ENCODE data around the gene CLDN12. TPM values are rescaled to one million over a fixed set of nuclear protein-coding genes. Genes with fewer than 3 reads are reported as not detected.

CLDN12 gene
- polyA plus RNA-seq, 1 donor (not counting 4 experiments of a cell fraction or from before 2014, with no cell fraction given): 62.5 TPM

GRCh38 chr7:90458104-90458503, 54.8 kb downstream of the CLDN12 start:
- TF ChIP-seq EZH2 (IDR thresholded peaks at IDR 0.05; ENCODE audit: low read length) (no peak), CTCF (optimal IDR thresholded peaks at IDR 0.05 in 1 of 3, IDR thresholded peaks at IDR 0.05 in 1 of 3, conservative IDR thresholded peaks at IDR 0.05 in 1 of 3; ENCODE audit: extremely low read depth in 1 of 3, insufficient read depth in 2 of 3, low read length in 3 of 3) (no peak)
- no peak overlapping the region for H3K4me2 ChIP-seq (ENCODE audit: control insufficient read depth, extremely low read depth, insufficient read depth, low read depth, low read length)
- no peaks in the 10 kb centered on the region for H3K27me3 ChIP-seq (ENCODE audit: control insufficient read depth, extremely low read depth, insufficient read depth, low read length)
- no peaks in the 10 kb centered on the region for H3K79me2 ChIP-seq (ENCODE audit: control insufficient read depth, insufficient read depth, low read length)
- no peak overlapping the region for H3K27ac ChIP-seq (ENCODE audit: control insufficient read depth, insufficient read depth, low read length)
- H3K36me3 ChIP-seq (ENCODE audit: control insufficient read depth in 2 of 2, extremely low read depth in 1 of 2, insufficient read depth in 2 of 2, low read length in 2 of 2): no peaks in the 10 kb centered on the region
- no peaks in the 10 kb centered on the region for H4K20me1 ChIP-seq (ENCODE audit: control insufficient read depth, extremely low read depth, insufficient read depth, low read length)
- FAIRE-seq: no peak
- no peak overlapping the region for H2AFZ ChIP-seq (ENCODE audit: control insufficient read depth, low read length)
- H3K4me3 ChIP-seq (ENCODE audit: control insufficient read depth in 2 of 3, extremely low read depth in 1 of 3, insufficient read depth in 2 of 3, low read depth in 1 of 3, low read length in 3 of 3): no peak overlapping the region
- no peak for DNase-seq (ENCODE audit: low read depth, low spot score)
- no peaks in the 10 kb centered on the region for H3K4me1 ChIP-seq (ENCODE audit: control insufficient read depth, extremely low read depth, insufficient read depth, low read length)
- no peak overlapping the region for H3K9ac ChIP-seq (ENCODE audit: control insufficient read depth, extremely low read depth, insufficient read depth, low read length)
- dilution Hi-C loops (cut with MboI; ENCODE audit: extremely low pct_ligation_motif_present, low sequenced_read_pairs): no loop called here
- H3K9me1 ChIP-seq (ENCODE audit: control insufficient read depth, extremely low read depth, insufficient read depth, low read length): no peaks in the 10 kb centered on the region
- no peaks in the 10 kb centered on the region for H3K9me3 ChIP-seq (ENCODE audit: control insufficient read depth, low read depth, low read length)

GRCh38 chr7:90459888-90460287, 56.6 kb downstream of the CLDN12 start:
- no peaks in the 10 kb centered on the region for H3K9me1 ChIP-seq (ENCODE audit: control insufficient read depth, extremely low read depth, insufficient read depth, low read length)
- DNase-seq (ENCODE audit: low read depth, low spot score) (no peak), FAIRE-seq (no peak)
- no peaks in the 10 kb centered on the region for H3K9me3 ChIP-seq (ENCODE audit: control insufficient read depth, low read depth, low read length)
- no peak overlapping the region for H3K9ac ChIP-seq (ENCODE audit: control insufficient read depth, extremely low read depth, insufficient read depth, low read length)
- H3K27ac ChIP-seq (ENCODE audit: control insufficient read depth, insufficient read depth, low read length): no peak overlapping the region
- no peak overlapping the region for H2AFZ ChIP-seq (ENCODE audit: control insufficient read depth, low read length)
- no peaks in the 10 kb centered on the region for H3K27me3 ChIP-seq (ENCODE audit: control insufficient read depth, extremely low read depth, insufficient read depth, low read length)
- TF ChIP-seq EZH2 (IDR thresholded peaks at IDR 0.05; ENCODE audit: low read length): no peak
- no peak for TF ChIP-seq CTCF (optimal IDR thresholded peaks at IDR 0.05 in 1 of 3, IDR thresholded peaks at IDR 0.05 in 1 of 3, conservative IDR thresholded peaks at IDR 0.05 in 1 of 3; ENCODE audit: extremely low read depth in 1 of 3, insufficient read depth in 2 of 3, low read length in 3 of 3)
- dilution Hi-C loops (cut with MboI; ENCODE audit: extremely low pct_ligation_motif_present, low sequenced_read_pairs): no loop called here
- no peaks in the 10 kb centered on the region for H3K4me1 ChIP-seq (ENCODE audit: control insufficient read depth, extremely low read depth, insufficient read depth, low read length)
- H3K36me3 ChIP-seq (ENCODE audit: control insufficient read depth in 2 of 2, extremely low read depth in 1 of 2, insufficient read depth in 2 of 2, low read length in 2 of 2): no peaks in the 10 kb centered on the region
- no peaks in the 10 kb centered on the region for H4K20me1 ChIP-seq (ENCODE audit: control insufficient read depth, extremely low read depth, insufficient read depth, low read length)
- no peak overlapping the region for H3K4me2 ChIP-seq (ENCODE audit: control insufficient read depth, extremely low read depth, insufficient read depth, low read depth, low read length)
- no peaks in the 10 kb centered on the region for H3K79me2 ChIP-seq (ENCODE audit: control insufficient read depth, insufficient read depth, low read length)
- H3K4me3 ChIP-seq (ENCODE audit: control insufficient read depth in 2 of 3, extremely low read depth in 1 of 3, insufficient read depth in 2 of 3, low read depth in 1 of 3, low read length in 3 of 3): no peak overlapping the region
